Measurements from ENCODE around the gene CDC42BPB.

GRCh38 chr14:102930753-102931579, 126.4 kb downstream of the CDC42BPB start:
- TF ChIP-seq, protein P1, sequence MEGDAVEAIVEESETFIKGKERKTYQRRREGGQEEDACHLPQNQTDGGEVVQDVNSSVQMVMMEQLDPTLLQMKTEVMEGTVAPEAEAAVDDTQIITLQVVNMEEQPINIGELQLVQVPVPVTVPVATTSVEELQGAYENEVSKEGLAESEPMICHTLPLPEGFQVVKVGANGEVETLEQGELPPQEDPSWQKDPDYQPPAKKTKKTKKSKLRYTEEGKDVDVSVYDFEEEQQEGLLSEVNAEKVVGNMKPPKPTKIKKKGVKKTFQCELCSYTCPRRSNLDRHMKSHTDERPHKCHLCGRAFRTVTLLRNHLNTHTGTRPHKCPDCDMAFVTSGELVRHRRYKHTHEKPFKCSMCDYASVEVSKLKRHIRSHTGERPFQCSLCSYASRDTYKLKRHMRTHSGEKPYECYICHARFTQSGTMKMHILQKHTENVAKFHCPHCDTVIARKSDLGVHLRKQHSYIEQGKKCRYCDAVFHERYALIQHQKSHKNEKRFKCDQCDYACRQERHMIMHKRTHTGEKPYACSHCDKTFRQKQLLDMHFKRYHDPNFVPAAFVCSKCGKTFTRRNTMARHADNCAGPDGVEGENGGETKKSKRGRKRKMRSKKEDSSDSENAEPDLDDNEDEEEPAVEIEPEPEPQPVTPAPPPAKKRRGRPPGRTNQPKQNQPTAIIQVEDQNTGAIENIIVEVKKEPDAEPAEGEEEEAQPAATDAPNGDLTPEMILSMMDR (IDR thresholded peaks at IDR 0.05), result no peak
- TF ChIP-seq POLR2AphosphoS5 (IDR thresholded peaks at IDR 0.05; ENCODE audit: low read depth, low read length) (no peak), SIN3A (IDR thresholded peaks at IDR 0.05; ENCODE audit: borderline replicate concordance, insufficient read depth, low read depth, low read length) (no peak)
- TF ChIP-seq, protein P2, sequence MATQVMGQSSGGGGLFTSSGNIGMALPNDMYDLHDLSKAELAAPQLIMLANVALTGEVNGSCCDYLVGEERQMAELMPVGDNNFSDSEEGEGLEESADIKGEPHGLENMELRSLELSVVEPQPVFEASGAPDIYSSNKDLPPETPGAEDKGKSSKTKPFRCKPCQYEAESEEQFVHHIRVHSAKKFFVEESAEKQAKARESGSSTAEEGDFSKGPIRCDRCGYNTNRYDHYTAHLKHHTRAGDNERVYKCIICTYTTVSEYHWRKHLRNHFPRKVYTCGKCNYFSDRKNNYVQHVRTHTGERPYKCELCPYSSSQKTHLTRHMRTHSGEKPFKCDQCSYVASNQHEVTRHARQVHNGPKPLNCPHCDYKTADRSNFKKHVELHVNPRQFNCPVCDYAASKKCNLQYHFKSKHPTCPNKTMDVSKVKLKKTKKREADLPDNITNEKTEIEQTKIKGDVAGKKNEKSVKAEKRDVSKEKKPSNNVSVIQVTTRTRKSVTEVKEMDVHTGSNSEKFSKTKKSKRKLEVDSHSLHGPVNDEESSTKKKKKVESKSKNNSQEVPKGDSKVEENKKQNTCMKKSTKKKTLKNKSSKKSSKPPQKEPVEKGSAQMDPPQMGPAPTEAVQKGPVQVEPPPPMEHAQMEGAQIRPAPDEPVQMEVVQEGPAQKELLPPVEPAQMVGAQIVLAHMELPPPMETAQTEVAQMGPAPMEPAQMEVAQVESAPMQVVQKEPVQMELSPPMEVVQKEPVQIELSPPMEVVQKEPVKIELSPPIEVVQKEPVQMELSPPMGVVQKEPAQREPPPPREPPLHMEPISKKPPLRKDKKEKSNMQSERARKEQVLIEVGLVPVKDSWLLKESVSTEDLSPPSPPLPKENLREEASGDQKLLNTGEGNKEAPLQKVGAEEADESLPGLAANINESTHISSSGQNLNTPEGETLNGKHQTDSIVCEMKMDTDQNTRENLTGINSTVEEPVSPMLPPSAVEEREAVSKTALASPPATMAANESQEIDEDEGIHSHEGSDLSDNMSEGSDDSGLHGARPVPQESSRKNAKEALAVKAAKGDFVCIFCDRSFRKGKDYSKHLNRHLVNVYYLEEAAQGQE (IDR thresholded peaks at IDR 0.05; ENCODE audit: insufficient read depth in 1 of 2, low read depth in 2 of 2, low read length in 1 of 2), result no peak

Data from Panc1 (cell line).